Astrocyte (in vitro differentiated cells and primary cell): ENCODE measurements around the gene SLC37A4. TPM values are rescaled to one million over a fixed set of nuclear protein-coding genes. Genes with fewer than 3 reads are reported as not detected.
"Not testable (repeated sequence)": the region's sequence is repeated elsewhere in the genome, so short reads cannot be mapped to it uniquely, and the experiment has no call there.

ENCODE experiments used
- DNase-seq: peaks from one replicate; pipeline ENCODE4 v3.0.0-alpha.2; 2010; ENCODE audit warnings: low read depth
- FAIRE-seq: peaks from 2 replicates; lab custom pipeline; 2011; peaks lifted over from hg19 to GRCh38; lab: Jason Lieb, UNC
- H2AFZ ChIP-seq: 2 replicates; pipeline ENCODE4 v1.6.0; 2012; ENCODE audit warnings: low read depth, low read length, inconsistent platforms
- H3K27ac ChIP-seq: 2 replicates; pipeline ENCODE4 v1.5.1; 2011; ENCODE audit warnings: low read depth, low read length, inconsistent platforms
- H3K27me3 ChIP-seq: 2 replicates; pipeline ENCODE4 v1.6.0; 2011; ENCODE audit warnings: low read length, inconsistent platforms; ENCODE audit not compliant: insufficient read depth
- H3K36me3 ChIP-seq: 2 replicates; pipeline ENCODE4 v1.5.1; 2011; ENCODE audit warnings: low read length, inconsistent platforms; ENCODE audit not compliant: insufficient read depth
- H3K4me1 ChIP-seq: 2 replicates; pipeline ENCODE4 v1.5.1; 2011; ENCODE audit warnings: low read length, inconsistent platforms; ENCODE audit not compliant: insufficient read depth
- H3K4me2 ChIP-seq: 2 replicates; pipeline ENCODE4 v1.6.0; 2012; ENCODE audit warnings: low read length, inconsistent platforms
- H3K4me3 ChIP-seq: 2 replicates; pipeline ENCODE4 v1.5.1; 2011; ENCODE audit warnings: low read depth, mild to moderate bottlenecking, low read length, inconsistent platforms; ENCODE audit not compliant: insufficient read depth
- H3K79me2 ChIP-seq: 2 replicates; pipeline ENCODE4 v1.6.0; 2012; ENCODE audit warnings: mild to moderate bottlenecking, low read length, inconsistent platforms; ENCODE audit not compliant: insufficient read depth
- H3K9ac ChIP-seq: 2 replicates; pipeline ENCODE4 v1.6.0; 2012; ENCODE audit warnings: mild to moderate bottlenecking, low read length, inconsistent platforms
- H3K9me3 ChIP-seq: 2 replicates; pipeline ENCODE4 v1.5.1; 2012; ENCODE audit warnings: low read depth, mild to moderate bottlenecking, low read length, inconsistent platforms; ENCODE audit not compliant: insufficient read depth
- H4K20me1 ChIP-seq: 2 replicates; pipeline ENCODE4 v1.6.0; 2012; ENCODE audit warnings: low read length, inconsistent platforms; ENCODE audit not compliant: insufficient read depth
- H3K27ac Mint-ChIP-seq: one replicate; pipeline ENCODE4 v1.8.0; 2021; ENCODE audit warnings: mild to moderate bottlenecking, mixed read lengths; ENCODE audit not compliant: unreplicated experiment
- H3K27me3 Mint-ChIP-seq: one replicate; pipeline ENCODE4 v1.8.0; 2021; ENCODE audit warnings: low read depth, mixed read lengths; ENCODE audit not compliant: unreplicated experiment
- H3K36me3 Mint-ChIP-seq: one replicate; pipeline ENCODE4 v1.8.0; 2021; ENCODE audit warnings: low read depth, mixed read lengths; ENCODE audit not compliant: unreplicated experiment
- H3K4me1 Mint-ChIP-seq: one replicate; pipeline ENCODE4 v1.8.0; 2021; ENCODE audit warnings: low read depth, mixed read lengths; ENCODE audit not compliant: unreplicated experiment
- H3K4me3 Mint-ChIP-seq: one replicate; pipeline ENCODE4 v1.8.0; 2021; ENCODE audit warnings: mild to moderate bottlenecking, moderate library complexity, mixed read lengths; ENCODE audit not compliant: unreplicated experiment
- H3K9me3 Mint-ChIP-seq: one replicate; pipeline ENCODE4 v1.8.0; 2021; ENCODE audit warnings: mild to moderate bottlenecking, mixed read lengths; ENCODE audit not compliant: unreplicated experiment
- CTCF ChIP-seq: IDR thresholded peaks from 2 replicates; pipeline ENCODE4 v1.5.1; 2011; ENCODE audit warnings: low read depth, mild to moderate bottlenecking, inconsistent platforms, low read length, moderate library complexity; ENCODE audit not compliant: insufficient read depth
- EZH2 ChIP-seq: IDR thresholded peaks from 2 replicates; pipeline ENCODE4 v1.6.1; 2012; ENCODE audit warnings: mild to moderate bottlenecking, low read length, inconsistent platforms; ENCODE audit not compliant: insufficient read depth
- total RNA-seq: library from RNA; stranded (reverse); gene quantifications from 2 replicates; pipeline ENCODE4 v1.2.1, GENCODE V29; 2021

The SLC37A4 gene
- total RNA-seq, 1 donor from 2014 or later: 8.7 TPM

- Histone ChIP-seq H3K79me2 (peaks cover 27% of the 10 kb centered on the region), H3K9ac (no peak overlapping the region), H3K9me3 (no peaks in the 10 kb centered on the region), H3K4me2 (no peak overlapping the region), H2AFZ (no peak overlapping the region), H3K27me3 (no peaks in the 10 kb centered on the region), H3K36me3 (no peaks in the 10 kb centered on the region), H3K4me3 (no peak overlapping the region), H3K27ac (no peak overlapping the region), H3K4me1 (peaks cover 6% of the 10 kb centered on the region), H4K20me1 (no peaks in the 10 kb centered on the region)
- H3K9me3 Mint-ChIP-seq: no peaks in the 10 kb centered on the region
- no peak for TF ChIP-seq CTCF
- no peaks in the 10 kb centered on the region for H3K36me3 Mint-ChIP-seq
- H3K27ac Mint-ChIP-seq: no peak overlapping the region
- no peak overlapping the region for H3K4me3 Mint-ChIP-seq
- no peak for FAIRE-seq
- no peaks in the 10 kb centered on the region for H3K27me3 Mint-ChIP-seq
- peaks cover 3% of the 10 kb centered on the region for H3K4me1 Mint-ChIP-seq
- DNase-seq: peak; percentile 47
Measured at GRCh38 chr11:119062779-119063178, 32.1 kb upstream of the SLC37A4 start.

- TF ChIP-seq CTCF (no peak), EZH2 (no peak)
- Histone ChIP-seq H3K4me3 (no peak overlapping the region), H3K27me3 (no peaks in the 10 kb centered on the region), H2AFZ (no peak overlapping the region), H3K4me1 (peaks cover 9% of the 10 kb centered on the region), H3K27ac (no peak overlapping the region), H3K9me3 (no peaks in the 10 kb centered on the region), H3K79me2 (peaks cover 24% of the 10 kb centered on the region), H3K4me2 (no peak overlapping the region), H3K36me3 (no peaks in the 10 kb centered on the region), H3K9ac (no peak overlapping the region), H4K20me1 (peaks cover under 1% of the 10 kb centered on the region)
- Mint-ChIP-seq H3K36me3 (no peaks in the 10 kb centered on the region), H3K27me3 (no peaks in the 10 kb centered on the region), H3K4me1 (peaks cover 6% of the 10 kb centered on the region), H3K27ac (no peak overlapping the region), H3K4me3 (no peak overlapping the region), H3K9me3 (no peaks in the 10 kb centered on the region)
- DNase-seq: no peak
- FAIRE-seq: no peak
Measured at GRCh38 chr11:119061256-119061655, 30.6 kb upstream of the SLC37A4 start.

GRCh38 chr11:119059128-119059527, 28.5 kb upstream of the SLC37A4 start:
- H3K27me3 ChIP-seq, H3K9ac ChIP-seq, H3K4me2 ChIP-seq, H3K4me3 Mint-ChIP-seq, FAIRE-seq, H3K9me3 ChIP-seq, DNase-seq, H3K4me3 ChIP-seq, H3K27ac Mint-ChIP-seq, H3K36me3 Mint-ChIP-seq, H3K27me3 Mint-ChIP-seq, H2AFZ ChIP-seq, H3K27ac ChIP-seq, H3K9me3 Mint-ChIP-seq: not testable (repeated sequence)
- H3K4me1 Mint-ChIP-seq: peaks cover 14% of the 10 kb centered on the region
- H3K79me2 ChIP-seq: peaks cover 33% of the 10 kb centered on the region
- peaks cover 18% of the 10 kb centered on the region for H3K4me1 ChIP-seq
- peaks cover 14% of the 10 kb centered on the region for H3K36me3 ChIP-seq
- peaks cover 22% of the 10 kb centered on the region for H4K20me1 ChIP-seq
